ENCODE data around the gene VMO1.

- TF ChIP-seq CTCF (IDR thresholded peaks at IDR 0.05) (peak in 3 of 6 experiments; percentile 6 to 39 (median 8)), EP300 (IDR thresholded peaks at IDR 0.05) (no peak)
Observed at GRCh38 chr17:4833178-4833940, 47.2 kb upstream of the VMO1 start, which contains the start of gene MINK1.

Data from upper lobe of left lung (tissue), 4 donors.